GM20431 (cell line): ENCODE results near the gene F7.

Experiments used
- in situ Hi-C: fragments of 300-500 bp; cut with MseI, MboI; formaldehyde crosslinking; loops from one replicate; pipeline ENCODE4 v1.15.0; 2020; ENCODE audit warnings: low sequenced_read_pairs; ENCODE audit not compliant: unreplicated experiment

F7 gene

GRCh38 chr13:113084094-113084942 is 21.3 kb upstream of the F7 start:
- in situ Hi-C loops, result no loop called here

GRCh38 chr13:113084943-113085540 is 20.5 kb upstream of the F7 start:
- in situ Hi-C loops, result no loop called here

- in situ Hi-C loops, result no loop called here
Measured at GRCh38 chr13:113086031-113086750, 19.4 kb upstream of the F7 start.

- in situ Hi-C loops, result no loop called here
Measured at GRCh38 chr13:113086991-113087922, 18.3 kb upstream of the F7 start.

- in situ Hi-C loops, result no loop called here
Measured at GRCh38 chr13:113087923-113088690, 17.5 kb upstream of the F7 start.

GRCh38 chr13:113088691-113089020 is 16.9 kb upstream of the F7 start:
- in situ Hi-C loops, result no loop called here

- in situ Hi-C loops, result no loop called here
Measured at GRCh38 chr13:113089693-113090414, 15.7 kb upstream of the F7 start.

GRCh38 chr13:113090415-113090770 is 15.2 kb upstream of the F7 start:
- in situ Hi-C loops, result no loop called here

- in situ Hi-C loops, result no loop called here
Measured at GRCh38 chr13:113090806-113091205, 14.8 kb upstream of the F7 start.

- in situ Hi-C loops, result no loop called here
Measured at GRCh38 chr13:113091211-113091771, 14.3 kb upstream of the F7 start.

- in situ Hi-C loops, result no loop called here
Measured at GRCh38 chr13:113091891-113092775, 13.5 kb upstream of the F7 start.

- in situ Hi-C loops, result no loop called here
Measured at GRCh38 chr13:113092776-113093579, 12.6 kb upstream of the F7 start.

GRCh38 chr13:113093580-113094409 is 11.8 kb upstream of the F7 start:
- in situ Hi-C loops, result no loop called here

GRCh38 chr13:113094410-113094800 is 11.2 kb upstream of the F7 start:
- in situ Hi-C loops, result no loop called here

GRCh38 chr13:113095146-113096051 is 10.2 kb upstream of the F7 start:
- in situ Hi-C loops, result no loop called here
